ENCODE data around the gene SSR1. TPM values are rescaled to one million over a fixed set of nuclear protein-coding genes. Genes with fewer than 3 reads are reported as not detected.

Gene SSR1
- total and polyA plus RNA-seq, 9 of the 15 experiments (the other 6 are each of a cell fraction or from before 2014, with no cell fraction given) = 87.7 to 220 (median 144) TPM

DNA sequence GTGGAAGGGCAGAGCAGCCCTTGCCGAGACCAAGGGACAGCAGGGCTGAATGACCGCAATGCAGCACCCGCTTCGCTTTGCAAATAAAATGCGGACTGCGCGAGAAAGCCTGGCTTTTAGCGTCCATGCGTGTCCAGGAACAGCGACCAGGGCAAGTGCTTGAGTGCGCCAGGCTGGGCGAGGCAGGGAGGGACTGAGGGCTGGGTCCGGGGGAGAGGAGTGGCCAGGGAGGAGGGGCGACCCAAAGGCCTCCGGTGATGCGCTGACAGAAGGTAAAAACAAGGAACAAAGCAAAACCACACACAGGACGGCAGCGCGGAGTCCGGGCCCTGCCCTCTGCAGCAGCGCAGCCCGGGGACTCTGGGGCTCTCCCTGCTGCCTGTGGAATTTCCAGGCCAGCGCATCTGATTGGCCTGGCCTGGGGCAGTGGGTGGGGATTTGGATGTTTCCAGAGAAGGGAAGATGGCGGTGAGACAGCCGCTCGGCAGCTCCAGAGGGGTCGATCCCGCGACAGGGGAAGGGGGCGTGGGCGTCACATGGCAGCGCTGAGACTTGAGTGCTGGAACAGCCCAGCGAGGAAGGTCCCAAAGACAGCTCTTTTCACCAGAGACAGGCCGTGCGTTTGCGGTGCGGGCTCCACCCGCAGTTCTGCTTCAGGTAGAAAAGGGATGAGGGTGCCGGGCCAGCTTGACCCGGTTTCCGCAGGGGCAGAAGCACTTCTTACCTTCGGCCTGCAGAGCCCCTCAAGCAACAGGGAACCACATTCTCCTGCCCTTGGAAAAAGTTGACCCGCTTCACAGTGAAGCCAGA, 51.8 kb downstream of the SSR1 start (continued):
- TF ChIP-seq RNF219 (CRISPR knock-in tag; IDR thresholded peaks at IDR 0.05) = no peak
- no peak for TF ChIP-seq KHSRP (IDR thresholded peaks at IDR 0.05)
- TF ChIP-seq ZNF778 (CRISPR knock-in tag; IDR thresholded peaks at IDR 0.05) = no peak
- no peak for TF ChIP-seq MIER1 (IDR thresholded peaks at IDR 0.05; ENCODE audit: low read depth)
- TF ChIP-seq RAD51 (IDR thresholded peaks at IDR 0.05; ENCODE audit: borderline replicate concordance, low read depth) = no peak
- no peak for TF ChIP-seq SNIP1 (IDR thresholded peaks at IDR 0.05; ENCODE audit: low read depth)
- no peak for TF ChIP-seq BRF1 (IDR thresholded peaks at IDR 0.05; ENCODE audit: borderline replicate concordance, extremely low read depth, insufficient read length)
- TF ChIP-seq SIN3A (IDR thresholded peaks at IDR 0.05; ENCODE audit: borderline replicate concordance in 2 of 2, control insufficient read depth in 1 of 2, low read depth in 2 of 2, low read length in 2 of 2) = no peak
- TF ChIP-seq FIP1L1 (IDR thresholded peaks at IDR 0.05; ENCODE audit: low read depth, low read length, poor library complexity, severe bottlenecking) = peak; percentile 56
- TF ChIP-seq KAT2B (IDR thresholded peaks at IDR 0.05; ENCODE audit: low read depth, low read length) = no peak
- no peak for TF ChIP-seq PPARD (CRISPR knock-in tag; IDR thresholded peaks at IDR 0.05)
- 0 out of 2 replicates have a peak, but pooled peaks have one; percentile 8 for TF ChIP-seq CREM (IDR thresholded peaks at IDR 0.05; ENCODE audit: low read depth)
- no peak for TF ChIP-seq YBX1 (IDR thresholded peaks at IDR 0.05)
- TF ChIP-seq ZNF655 (CRISPR knock-in tag; IDR thresholded peaks at IDR 0.05) = no peak
- no peak for TF ChIP-seq ELK1 (CRISPR knock-in tag; IDR thresholded peaks at IDR 0.05)
- 0 out of 4 replicates have a peak, but pooled peaks of 1 of the 2 experiments have one; percentile 8 for TF ChIP-seq RAD21 (CRISPR knock-in tag; conservative IDR thresholded peaks at IDR 0.05 in 1 of 2, IDR thresholded peaks at IDR 0.05 in 1 of 2)
- TF ChIP-seq ZNF140 (CRISPR knock-in tag; IDR thresholded peaks at IDR 0.05) = no peak
- no peak for TF ChIP-seq HMG20A (CRISPR knock-in tag; conservative IDR thresholded peaks at IDR 0.05)
- TF ChIP-seq BCOR (IDR thresholded peaks at IDR 0.05) = no peak; the same call in 1 of the 2 replicates
- peak; percentile 13; the same call in 1 of the 2 replicates for TF ChIP-seq DPF2 (IDR thresholded peaks at IDR 0.05)
- TF ChIP-seq ZNF41 (CRISPR knock-in tag; conservative IDR thresholded peaks at IDR 0.05) = no peak
- no peak for TF ChIP-seq ZC3H4 (CRISPR knock-in tag; IDR thresholded peaks at IDR 0.05; ENCODE audit: borderline replicate concordance)
- TF ChIP-seq, protein P1, sequence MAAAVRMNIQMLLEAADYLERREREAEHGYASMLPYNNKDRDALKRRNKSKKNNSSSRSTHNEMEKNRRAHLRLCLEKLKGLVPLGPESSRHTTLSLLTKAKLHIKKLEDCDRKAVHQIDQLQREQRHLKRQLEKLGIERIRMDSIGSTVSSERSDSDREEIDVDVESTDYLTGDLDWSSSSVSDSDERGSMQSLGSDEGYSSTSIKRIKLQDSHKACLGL (CRISPR knock-in tag; IDR thresholded peaks at IDR 0.05; ENCODE audit: borderline replicate concordance, poor library complexity, severe bottlenecking) = no peak
